Astrocyte (in vitro differentiated cells and primary cell): ENCODE data around the gene LSM14B. TPM values are rescaled to one million over a fixed set of nuclear protein-coding genes. Genes with fewer than 3 reads are reported as not detected.

Source experiments
- DNase-seq: peaks from one replicate; pipeline ENCODE4 v3.0.0-alpha.2; 2010; ENCODE audit warnings: low read depth
- FAIRE-seq: peaks from 2 replicates; lab custom pipeline; 2011; peaks lifted over from hg19 to GRCh38; lab: Jason Lieb, UNC
- H2AFZ ChIP-seq: 2 replicates; pipeline ENCODE4 v1.6.0; 2012; ENCODE audit warnings: low read depth, low read length, inconsistent platforms
- H3K27ac ChIP-seq: 2 replicates; pipeline ENCODE4 v1.5.1; 2011; ENCODE audit warnings: low read depth, low read length, inconsistent platforms
- H3K27me3 ChIP-seq: 2 replicates; pipeline ENCODE4 v1.6.0; 2011; ENCODE audit warnings: low read length, inconsistent platforms; ENCODE audit not compliant: insufficient read depth
- H3K36me3 ChIP-seq: 2 replicates; pipeline ENCODE4 v1.5.1; 2011; ENCODE audit warnings: low read length, inconsistent platforms; ENCODE audit not compliant: insufficient read depth
- H3K4me1 ChIP-seq: 2 replicates; pipeline ENCODE4 v1.5.1; 2011; ENCODE audit warnings: low read length, inconsistent platforms; ENCODE audit not compliant: insufficient read depth
- H3K4me2 ChIP-seq: 2 replicates; pipeline ENCODE4 v1.6.0; 2012; ENCODE audit warnings: low read length, inconsistent platforms
- H3K4me3 ChIP-seq: 2 replicates; pipeline ENCODE4 v1.5.1; 2011; ENCODE audit warnings: low read depth, mild to moderate bottlenecking, low read length, inconsistent platforms; ENCODE audit not compliant: insufficient read depth
- H3K79me2 ChIP-seq: 2 replicates; pipeline ENCODE4 v1.6.0; 2012; ENCODE audit warnings: mild to moderate bottlenecking, low read length, inconsistent platforms; ENCODE audit not compliant: insufficient read depth
- H3K9ac ChIP-seq: 2 replicates; pipeline ENCODE4 v1.6.0; 2012; ENCODE audit warnings: mild to moderate bottlenecking, low read length, inconsistent platforms
- H3K9me3 ChIP-seq: 2 replicates; pipeline ENCODE4 v1.5.1; 2012; ENCODE audit warnings: low read depth, mild to moderate bottlenecking, low read length, inconsistent platforms; ENCODE audit not compliant: insufficient read depth
- H4K20me1 ChIP-seq: 2 replicates; pipeline ENCODE4 v1.6.0; 2012; ENCODE audit warnings: low read length, inconsistent platforms; ENCODE audit not compliant: insufficient read depth
- H3K27ac Mint-ChIP-seq: one replicate; pipeline ENCODE4 v1.8.0; 2021; ENCODE audit warnings: mild to moderate bottlenecking, mixed read lengths; ENCODE audit not compliant: unreplicated experiment
- H3K27me3 Mint-ChIP-seq: one replicate; pipeline ENCODE4 v1.8.0; 2021; ENCODE audit warnings: low read depth, mixed read lengths; ENCODE audit not compliant: unreplicated experiment
- H3K36me3 Mint-ChIP-seq: one replicate; pipeline ENCODE4 v1.8.0; 2021; ENCODE audit warnings: low read depth, mixed read lengths; ENCODE audit not compliant: unreplicated experiment
- H3K4me1 Mint-ChIP-seq: one replicate; pipeline ENCODE4 v1.8.0; 2021; ENCODE audit warnings: low read depth, mixed read lengths; ENCODE audit not compliant: unreplicated experiment
- H3K4me3 Mint-ChIP-seq: one replicate; pipeline ENCODE4 v1.8.0; 2021; ENCODE audit warnings: mild to moderate bottlenecking, moderate library complexity, mixed read lengths; ENCODE audit not compliant: unreplicated experiment
- H3K9me3 Mint-ChIP-seq: one replicate; pipeline ENCODE4 v1.8.0; 2021; ENCODE audit warnings: mild to moderate bottlenecking, mixed read lengths; ENCODE audit not compliant: unreplicated experiment
- CTCF ChIP-seq: IDR thresholded peaks from 2 replicates; pipeline ENCODE4 v1.5.1; 2011; ENCODE audit warnings: low read depth, mild to moderate bottlenecking, inconsistent platforms, low read length, moderate library complexity; ENCODE audit not compliant: insufficient read depth
- EZH2 ChIP-seq: IDR thresholded peaks from 2 replicates; pipeline ENCODE4 v1.6.1; 2012; ENCODE audit warnings: mild to moderate bottlenecking, low read length, inconsistent platforms; ENCODE audit not compliant: insufficient read depth
- total RNA-seq: library from RNA; stranded (reverse); gene quantifications from 2 replicates; pipeline ENCODE4 v1.2.1, GENCODE V29; 2021

LSM14B gene
- total RNA-seq, 1 donor from 2014 or later: 27.1 TPM

GRCh38 chr20:62118113-62119043 is 3.9 kb upstream of the LSM14B start:
- H3K27ac ChIP-seq: no peak overlapping the region
- DNase-seq: no peak
- H3K36me3 Mint-ChIP-seq: no peaks in the 10 kb centered on the region
- no peak overlapping the region for H3K27ac Mint-ChIP-seq
- TF ChIP-seq CTCF (no peak), EZH2 (no peak)
- H3K4me3 Mint-ChIP-seq: no peak overlapping the region
- H3K79me2 ChIP-seq: peaks cover 6% of the 10 kb centered on the region
- no peak overlapping the region for H3K4me3 ChIP-seq
- peaks cover 21% of the 10 kb centered on the region for H3K27me3 ChIP-seq
- H3K4me2 ChIP-seq: no peak overlapping the region
- FAIRE-seq: no peak
- peaks cover 1% of the 10 kb centered on the region for H3K4me1 Mint-ChIP-seq
- peaks cover 4% of the 10 kb centered on the region for H4K20me1 ChIP-seq
- H3K4me1 ChIP-seq: no peaks in the 10 kb centered on the region
- peaks cover 2% of the 10 kb centered on the region for H3K9me3 Mint-ChIP-seq
- H3K9ac ChIP-seq: no peak overlapping the region
- H3K27me3 Mint-ChIP-seq: peaks cover 31% of the 10 kb centered on the region
- no peaks in the 10 kb centered on the region for H3K36me3 ChIP-seq
- H2AFZ ChIP-seq: no peak overlapping the region
- peaks cover 4% of the 10 kb centered on the region for H3K9me3 ChIP-seq

GRCh38 chr20:62119115-62119514 is 3.2 kb upstream of the LSM14B start:
- H3K4me3 ChIP-seq: no peak overlapping the region
- peaks cover 7% of the 10 kb centered on the region for H3K4me1 ChIP-seq
- H3K9me3 Mint-ChIP-seq: peaks cover 2% of the 10 kb centered on the region
- H3K79me2 ChIP-seq: peaks cover 13% of the 10 kb centered on the region
- peaks cover 4% of the 10 kb centered on the region for H3K9me3 ChIP-seq
- H4K20me1 ChIP-seq: peaks cover 12% of the 10 kb centered on the region
- peaks cover 21% of the 10 kb centered on the region for H3K27me3 ChIP-seq
- no peak overlapping the region for H2AFZ ChIP-seq
- H3K4me1 Mint-ChIP-seq: peaks cover 3% of the 10 kb centered on the region
- H3K4me3 Mint-ChIP-seq: no peak overlapping the region
- FAIRE-seq (no peak), DNase-seq (no peak)
- no peaks in the 10 kb centered on the region for H3K36me3 Mint-ChIP-seq
- no peak overlapping the region for H3K4me2 ChIP-seq
- no peak overlapping the region for H3K9ac ChIP-seq
- no peak overlapping the region for H3K27ac Mint-ChIP-seq
- H3K36me3 ChIP-seq: no peaks in the 10 kb centered on the region
- H3K27me3 Mint-ChIP-seq: peaks cover 31% of the 10 kb centered on the region
- H3K27ac ChIP-seq: no peak overlapping the region
- TF ChIP-seq EZH2 (no peak), CTCF (no peak)
